ENCODE data around the gene WFIKKN2.

Gene WFIKKN2

DNA sequence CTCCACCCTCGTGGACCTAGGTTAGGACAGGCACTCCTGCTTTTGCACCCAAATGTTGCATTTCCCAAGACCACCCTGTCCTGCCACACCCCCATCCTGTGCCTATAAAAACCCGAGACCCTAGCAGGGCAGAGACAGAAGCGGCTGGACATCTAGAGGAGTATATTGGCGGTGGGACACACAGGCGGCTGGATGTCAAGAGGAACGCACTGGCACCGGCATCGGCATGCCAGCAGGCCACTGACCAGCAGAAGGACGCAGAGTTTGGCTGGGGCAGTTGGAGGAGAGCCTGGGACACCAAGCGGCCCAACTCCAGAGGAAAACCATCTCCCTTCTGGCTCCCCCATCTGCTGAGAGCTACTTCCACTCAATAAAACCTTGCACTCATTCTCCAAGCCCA, 14.7 kb upstream of the WFIKKN2 start:
- TF ChIP-seq YY1 (IDR thresholded peaks at IDR 0.05; ENCODE audit: low read depth), result no peak
- no peak for TF ChIP-seq FOXM1 (IDR thresholded peaks at IDR 0.05; ENCODE audit: borderline replicate concordance, low read depth)
- TF ChIP-seq TAF1 (IDR thresholded peaks at IDR 0.05; ENCODE audit: low read depth), result no peak

DNA sequence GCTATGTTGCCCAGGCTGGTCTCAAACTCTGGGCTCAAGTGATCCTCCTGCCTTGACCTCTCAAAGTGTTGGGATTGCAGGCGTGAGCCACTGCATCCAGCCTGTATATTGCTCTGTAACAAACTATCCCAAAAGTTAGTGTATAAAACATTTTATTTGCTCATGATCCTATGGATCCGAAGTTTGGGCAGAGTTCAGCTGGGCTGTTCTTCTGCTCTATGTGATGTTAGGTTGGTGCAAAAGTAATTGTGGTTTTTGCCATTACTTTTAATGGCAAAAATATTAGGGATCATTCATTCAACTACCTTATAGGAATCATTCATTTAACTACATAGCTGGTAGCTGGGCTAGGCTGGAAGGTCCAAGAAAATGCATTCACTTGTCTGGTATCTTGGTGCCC, 12.8 kb upstream of the WFIKKN2 start:
- no peak for TF ChIP-seq REST (IDR thresholded peaks at IDR 0.05; ENCODE audit: low read depth)

DNA sequence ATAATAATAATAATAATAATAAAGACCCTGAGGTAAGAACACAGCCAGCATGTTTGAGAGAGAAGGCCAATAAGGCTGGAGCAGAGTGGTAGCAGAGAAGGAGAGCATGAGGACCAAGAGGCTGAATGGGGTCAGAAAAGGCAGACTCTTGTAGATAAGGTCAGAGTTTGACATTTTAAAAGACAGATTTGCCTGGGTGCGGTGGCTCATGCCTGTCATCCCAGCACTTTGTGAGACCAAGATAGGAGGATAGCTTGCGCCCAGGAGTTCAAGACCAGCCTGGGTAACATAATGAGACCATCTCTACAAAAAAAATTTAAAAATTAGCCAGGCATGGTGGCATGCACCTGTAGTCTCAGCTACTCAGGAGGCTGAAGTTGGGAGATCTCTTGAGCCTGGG, 11.0 kb upstream of the WFIKKN2 start:
- TF ChIP-seq CEBPB (IDR thresholded peaks at IDR 0.05) (no peak), EP300 (IDR thresholded peaks at IDR 0.05; ENCODE audit: borderline replicate concordance) (no peak), TAF1 (IDR thresholded peaks at IDR 0.05; ENCODE audit: low read depth) (no peak), NFIC (IDR thresholded peaks at IDR 0.05) (no peak), CREB1 (IDR thresholded peaks at IDR 0.05; ENCODE audit: low read depth) (no peak), TEAD4 (IDR thresholded peaks at IDR 0.05) (no peak), USF1 (IDR thresholded peaks at IDR 0.05) (no peak), FOXM1 (IDR thresholded peaks at IDR 0.05; ENCODE audit: borderline replicate concordance, low read depth) (no peak), ZBTB7A (IDR thresholded peaks at IDR 0.05; ENCODE audit: low read depth) (no peak), EGR1 (IDR thresholded peaks at IDR 0.05) (no peak), MAX (IDR thresholded peaks at IDR 0.05) (no peak), REST (IDR thresholded peaks at IDR 0.05; ENCODE audit: low read depth) (no peak), YY1 (IDR thresholded peaks at IDR 0.05; ENCODE audit: low read depth) (no peak)

DNA sequence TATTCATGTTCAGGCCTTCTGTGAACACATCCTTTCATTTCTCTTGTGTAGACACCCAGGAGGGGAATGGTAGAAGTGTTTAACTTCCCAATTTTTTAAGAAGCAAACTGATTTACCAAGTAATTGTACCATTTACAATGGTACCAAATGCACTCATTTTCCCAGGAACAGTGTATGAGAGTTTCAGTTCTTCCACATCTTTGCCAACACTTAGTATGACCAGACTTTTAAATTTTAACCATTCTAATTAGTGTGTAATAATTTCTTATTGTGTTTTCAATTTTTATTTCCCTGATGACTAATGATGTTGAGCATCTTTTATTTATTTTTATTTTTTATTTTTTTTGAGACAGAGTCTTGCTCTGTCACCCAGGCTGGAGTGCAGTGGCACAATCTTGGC, 10.2 kb upstream of the WFIKKN2 start:
- TF ChIP-seq EGR1 (IDR thresholded peaks at IDR 0.05) (no peak), USF1 (IDR thresholded peaks at IDR 0.05) (no peak), MAX (IDR thresholded peaks at IDR 0.05) (no peak)

GRCh38 chr17:50828508-50829170, 6.7 kb upstream of the WFIKKN2 start:
- TF ChIP-seq TAF1 (IDR thresholded peaks at IDR 0.05; ENCODE audit: low read depth) (no peak), YY1 (IDR thresholded peaks at IDR 0.05; ENCODE audit: low read depth) (no peak)

DNA sequence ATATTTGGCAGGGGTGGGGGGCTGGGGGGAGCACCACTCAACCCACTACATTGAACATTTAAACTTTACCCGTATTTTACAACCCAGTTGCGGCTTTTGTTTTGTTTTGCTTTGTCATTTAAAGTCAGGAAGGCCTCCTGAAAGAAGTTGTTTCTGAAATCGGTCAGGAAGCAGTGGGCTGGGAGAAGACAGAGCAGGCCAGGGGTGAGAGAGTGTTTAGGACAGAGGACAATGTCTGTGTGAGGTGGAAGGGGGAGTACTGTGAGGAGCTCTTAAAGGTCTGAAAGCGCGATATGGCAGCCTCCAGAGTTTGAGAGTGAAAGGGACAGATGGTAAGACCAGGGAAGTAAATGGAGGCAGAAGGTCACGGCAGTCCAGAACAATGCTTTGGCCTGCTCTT, 6.1 kb upstream of the WFIKKN2 start:
- no peak for TF ChIP-seq EGR1 (IDR thresholded peaks at IDR 0.05)
- no peak for TF ChIP-seq MAX (IDR thresholded peaks at IDR 0.05)
- no peak for TF ChIP-seq EP300 (IDR thresholded peaks at IDR 0.05; ENCODE audit: borderline replicate concordance)
- no peak for TF ChIP-seq FOXM1 (IDR thresholded peaks at IDR 0.05; ENCODE audit: borderline replicate concordance, low read depth)
- no peak for TF ChIP-seq USF1 (IDR thresholded peaks at IDR 0.05)
- TF ChIP-seq CEBPB (IDR thresholded peaks at IDR 0.05), result no peak
- no peak for TF ChIP-seq YY1 (IDR thresholded peaks at IDR 0.05; ENCODE audit: low read depth)
- no peak for TF ChIP-seq RAD21 (IDR thresholded peaks at IDR 0.05; ENCODE audit: low read depth)
- TF ChIP-seq CREB1 (IDR thresholded peaks at IDR 0.05; ENCODE audit: low read depth), result no peak

DNA sequence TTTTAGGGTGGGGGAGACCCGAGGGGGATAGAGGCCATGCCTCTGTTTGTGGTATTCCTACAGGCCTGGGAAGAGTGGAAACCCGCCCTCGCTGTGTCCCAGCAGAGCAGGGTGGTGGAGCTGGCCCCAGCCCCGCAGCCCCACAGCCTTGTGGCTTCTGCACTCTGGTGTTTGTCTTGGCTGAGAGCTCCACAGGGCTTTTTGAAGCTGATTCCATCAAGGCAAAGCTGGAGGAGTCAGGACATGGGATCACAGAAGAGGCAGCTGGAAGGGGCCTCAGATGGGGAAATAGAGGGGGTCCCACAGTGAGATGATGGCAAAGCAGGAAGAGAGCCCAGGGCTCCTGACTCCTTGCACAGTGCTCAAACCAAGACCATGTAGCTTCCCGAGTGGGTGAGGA, 5.0 kb upstream of the WFIKKN2 start:
- TF ChIP-seq TAF1 (IDR thresholded peaks at IDR 0.05; ENCODE audit: low read depth), result no peak
- TF ChIP-seq USF1 (IDR thresholded peaks at IDR 0.05), result no peak
- TF ChIP-seq TEAD4 (IDR thresholded peaks at IDR 0.05), result no peak
- no peak for TF ChIP-seq RAD21 (IDR thresholded peaks at IDR 0.05; ENCODE audit: low read depth)
- no peak for TF ChIP-seq FOXM1 (IDR thresholded peaks at IDR 0.05; ENCODE audit: borderline replicate concordance, low read depth)
